HepG2 (cell line): Measurements from ENCODE around the gene BAZ2A. TPM values are rescaled to one million over a fixed set of nuclear protein-coding genes. Genes with fewer than 3 reads are reported as not detected.

ENCODE experiments used
- ASH2L ChIP-seq: fragments of 300-600, 200-600 bp; sonication (generic); IDR thresholded peaks from 2 replicates; pipeline ENCODE4 v1.7.0; 2017; ENCODE audit warnings: low read depth, mild to moderate bottlenecking, moderate library complexity, mixed read lengths, low read length; ENCODE audit not compliant: insufficient read length
- ATF7-NPFF ChIP-seq: sonication (generic); formaldehyde crosslinking; IDR thresholded peaks from 2 replicates; pipeline ENCODE4 v1.8.1; 2023; ENCODE audit warnings: mild to moderate bottlenecking, low read depth, missing genetic modification reagents, moderate library complexity
- EZH2 ChIP-seq: conservative IDR thresholded peaks from 2 replicates; pipeline ENCODE4 v1.6.1; 2012; ENCODE audit warnings: mild to moderate bottlenecking, low read depth, low read length, moderate library complexity
- HMG20B ChIP-seq: conservative IDR thresholded peaks from 2 replicates; pipeline ENCODE4 v1.6.1; 2016; ENCODE audit warnings: missing genetic modification reagents, missing compliant biosample characterization
- HOXA5 ChIP-seq: sonication (generic); formaldehyde crosslinking; IDR thresholded peaks from 2 replicates; pipeline ENCODE4 v1.4.0; 2020; ENCODE audit warnings: missing genetic modification reagents
- IKZF4 ChIP-seq: sonication (generic); formaldehyde crosslinking; IDR thresholded peaks from 2 replicates; pipeline ENCODE4 v1.5.1; 2020; ENCODE audit warnings: borderline replicate concordance, mild to moderate bottlenecking, low read depth, missing genetic modification reagents; ENCODE audit errors: not compliant biosample characterization
- KDM3A ChIP-seq: IDR thresholded peaks from 2 replicates; pipeline ENCODE4 v1.6.1; 2018; ENCODE audit warnings: low read depth, missing compliant biosample characterization
- KMT2A ChIP-seq: sonication (generic); formaldehyde crosslinking; IDR thresholded peaks from 2 replicates; pipeline ENCODE4 v1.4.0; 2020; ENCODE audit warnings: missing genetic modification reagents
- NFIC ChIP-seq: IDR thresholded peaks from 2 replicates; pipeline ENCODE4 v1.6.1; 2012; ENCODE audit warnings: mild to moderate bottlenecking, low read length, inconsistent platforms
- NONO ChIP-seq, 2 experiments: fragments of 450-650 bp in 1 of 2; sonication (generic) in 1 of 2; formaldehyde crosslinking in 1 of 2; IDR thresholded peaks in 1 of 2; conservative IDR thresholded peaks in 1 of 2; 2 replicates each; pipeline versions ENCODE4 v1.6.1 to v1.8.0; 2017 to 2022; ENCODE audit warnings: mild to moderate bottlenecking in 1 of 2, missing genetic modification reagents in 1 of 2, moderate library complexity in 1 of 2
- NR2F2 ChIP-seq: IDR thresholded peaks from 2 replicates; pipeline ENCODE4 v1.6.1; 2012; ENCODE audit warnings: low read depth, inconsistent platforms, borderline replicate concordance
- SAFB2 ChIP-seq: sonication (generic); formaldehyde crosslinking; IDR thresholded peaks from 2 replicates; pipeline ENCODE4 v1.5.1; 2020; ENCODE audit warnings: missing genetic modification reagents, low read depth, mild to moderate bottlenecking, borderline replicate concordance
- ZFP36 ChIP-seq: fragments of 150-350 bp; IDR thresholded peaks from 2 replicates; pipeline ENCODE4 v1.6.1; 2018; ENCODE audit warnings: borderline replicate concordance, low read length, low read depth; ENCODE audit not compliant: partially characterized antibody
- ZMAT3 ChIP-seq: sonication (generic); formaldehyde crosslinking; conservative IDR thresholded peaks from 2 replicates; pipeline ENCODE4 v1.7.0; 2021; ENCODE audit warnings: missing genetic modification reagents
- ZNF326 ChIP-seq: sonication (generic); formaldehyde crosslinking; IDR thresholded peaks from 2 replicates; pipeline ENCODE4 v1.4.0; 2020; ENCODE audit warnings: missing genetic modification reagents, borderline replicate concordance
- ZNF772 ChIP-seq: sonication (generic); formaldehyde crosslinking; IDR thresholded peaks from 2 replicates; pipeline ENCODE4 v1.5.0; 2020; ENCODE audit warnings: mild to moderate bottlenecking, missing genetic modification reagents
- polyA plus RNA-seq, 8 experiments: library from polyadenylated mRNA; depleted of rRNA in 3 of 8; stranded (reverse) in 7 of 8; unstranded in 1 of 8; fragments of >200 nt; fragmentation: Illumina TruSeq in 4 of 8; extraction: Trizol in 4 of 8; gene quantifications; 2 replicates each; pipeline versions ENCODE4 v1.2.1 to v1.2.3, GENCODE V29; 2011 to 2016; ENCODE audit warnings: low read depth in 4 of 8, missing spikeins in 1 of 8, mixed read lengths in 1 of 8; ENCODE audit not compliant: insufficient read depth in 1 of 8
- total RNA-seq, 5 experiments: library from RNA; depleted of rRNA; stranded (reverse); fragments of >200 nt; fragmentation: Illumina TruSeq; extraction: Trizol; gene quantifications; 2 replicates each; pipeline ENCODE4 v1.2.3, GENCODE V29; 2016; ENCODE audit warnings: low read depth in 1 of 5
- TF ChIP-seq, protein P1 (sequence below): sonication (generic); formaldehyde crosslinking; IDR thresholded peaks from 2 replicates; pipeline ENCODE4 v1.4.0; 2020; ENCODE audit warnings: missing genetic modification reagents, borderline replicate concordance
- TF ChIP-seq, protein P2 (sequence below): sonication (generic); formaldehyde crosslinking; IDR thresholded peaks from 2 replicates; pipeline ENCODE4 v1.4.0; 2020; ENCODE audit warnings: missing genetic modification reagents, borderline replicate concordance
- TF ChIP-seq, protein P3 (sequence below): sonication (generic); formaldehyde crosslinking; IDR thresholded peaks from 2 replicates; pipeline ENCODE4 v1.4.0; 2020; ENCODE audit warnings: missing genetic modification reagents, mild to moderate bottlenecking, borderline replicate concordance
- TF ChIP-seq, protein P4 (sequence below): fragments of 450-650 bp; IDR thresholded peaks from 2 replicates; pipeline ENCODE4 v1.6.1; 2016

Gene BAZ2A
- total and polyA plus RNA-seq, 2 of the 13 experiments (the other 11 are each of a cell fraction or from before 2014, with no cell fraction given): 21.8 to 73.5 TPM

DNA sequence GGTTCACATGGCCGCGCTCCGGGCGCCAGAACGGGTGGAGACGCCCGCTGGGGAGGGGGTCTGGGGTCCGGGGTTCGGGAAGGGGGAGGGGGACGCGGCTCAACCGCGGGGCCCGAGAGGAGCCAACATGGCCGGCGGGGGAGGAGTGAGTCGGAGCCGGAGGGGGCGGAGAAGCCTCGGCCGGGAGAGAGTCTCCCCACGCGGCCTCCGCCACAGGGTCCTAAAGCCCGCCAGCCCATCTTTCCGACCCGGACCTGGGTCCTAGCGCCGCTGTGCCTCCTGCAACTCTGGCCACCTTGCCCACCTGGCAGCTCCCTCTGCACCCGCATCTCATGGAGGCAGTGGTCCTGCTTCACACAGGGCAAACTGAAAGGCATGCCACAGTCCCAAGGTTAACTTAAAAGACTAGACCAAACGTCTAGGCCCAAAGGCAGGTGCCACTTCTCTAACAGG, at the start of gene BAZ2A (continued):
- TF ChIP-seq, protein P1, sequence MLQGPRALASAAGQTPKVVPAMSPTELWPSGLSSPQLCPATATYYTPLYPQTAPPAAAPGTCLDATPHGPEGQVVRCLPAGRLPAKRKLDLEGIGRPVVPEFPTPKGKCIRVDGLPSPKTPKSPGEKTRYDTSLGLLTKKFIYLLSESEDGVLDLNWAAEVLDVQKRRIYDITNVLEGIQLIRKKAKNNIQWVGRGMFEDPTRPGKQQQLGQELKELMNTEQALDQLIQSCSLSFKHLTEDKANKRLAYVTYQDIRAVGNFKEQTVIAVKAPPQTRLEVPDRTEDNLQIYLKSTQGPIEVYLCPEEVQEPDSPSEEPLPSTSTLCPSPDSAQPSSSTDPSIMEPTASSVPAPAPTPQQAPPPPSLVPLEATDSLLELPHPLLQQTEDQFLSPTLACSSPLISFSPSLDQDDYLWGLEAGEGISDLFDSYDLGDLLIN (CRISPR knock-in tag): no peak
- TF ChIP-seq, protein P2, sequence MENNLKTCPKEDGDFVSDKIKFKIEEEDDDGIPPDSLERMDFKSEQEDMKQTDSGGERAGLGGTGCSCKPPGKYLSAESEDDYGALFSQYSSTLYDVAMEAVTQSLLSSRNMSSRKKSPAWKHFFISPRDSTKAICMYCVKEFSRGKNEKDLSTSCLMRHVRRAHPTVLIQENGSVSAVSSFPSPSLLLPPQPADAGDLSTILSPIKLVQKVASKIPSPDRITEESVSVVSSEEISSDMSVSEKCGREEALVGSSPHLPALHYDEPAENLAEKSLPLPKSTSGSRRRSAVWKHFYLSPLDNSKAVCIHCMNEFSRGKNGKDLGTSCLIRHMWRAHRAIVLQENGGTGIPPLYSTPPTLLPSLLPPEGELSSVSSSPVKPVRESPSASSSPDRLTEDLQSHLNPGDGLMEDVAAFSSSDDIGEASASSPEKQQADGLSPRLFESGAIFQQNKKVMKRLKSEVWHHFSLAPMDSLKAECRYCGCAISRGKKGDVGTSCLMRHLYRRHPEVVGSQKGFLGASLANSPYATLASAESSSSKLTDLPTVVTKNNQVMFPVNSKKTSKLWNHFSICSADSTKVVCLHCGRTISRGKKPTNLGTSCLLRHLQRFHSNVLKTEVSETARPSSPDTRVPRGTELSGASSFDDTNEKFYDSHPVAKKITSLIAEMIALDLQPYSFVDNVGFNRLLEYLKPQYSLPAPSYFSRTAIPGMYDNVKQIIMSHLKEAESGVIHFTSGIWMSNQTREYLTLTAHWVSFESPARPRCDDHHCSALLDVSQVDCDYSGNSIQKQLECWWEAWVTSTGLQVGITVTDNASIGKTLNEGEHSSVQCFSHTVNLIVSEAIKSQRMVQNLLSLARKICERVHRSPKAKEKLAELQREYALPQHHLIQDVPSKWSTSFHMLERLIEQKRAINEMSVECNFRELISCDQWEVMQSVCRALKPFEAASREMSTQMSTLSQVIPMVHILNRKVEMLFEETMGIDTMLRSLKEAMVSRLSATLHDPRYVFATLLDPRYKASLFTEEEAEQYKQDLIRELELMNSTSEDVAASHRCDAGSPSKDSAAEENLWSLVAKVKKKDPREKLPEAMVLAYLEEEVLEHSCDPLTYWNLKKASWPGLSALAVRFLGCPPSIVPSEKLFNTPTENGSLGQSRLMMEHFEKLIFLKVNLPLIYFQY (CRISPR knock-in tag): peak; percentile 76; the same call in 1 of the 2 replicates
- TF ChIP-seq, protein P3, sequence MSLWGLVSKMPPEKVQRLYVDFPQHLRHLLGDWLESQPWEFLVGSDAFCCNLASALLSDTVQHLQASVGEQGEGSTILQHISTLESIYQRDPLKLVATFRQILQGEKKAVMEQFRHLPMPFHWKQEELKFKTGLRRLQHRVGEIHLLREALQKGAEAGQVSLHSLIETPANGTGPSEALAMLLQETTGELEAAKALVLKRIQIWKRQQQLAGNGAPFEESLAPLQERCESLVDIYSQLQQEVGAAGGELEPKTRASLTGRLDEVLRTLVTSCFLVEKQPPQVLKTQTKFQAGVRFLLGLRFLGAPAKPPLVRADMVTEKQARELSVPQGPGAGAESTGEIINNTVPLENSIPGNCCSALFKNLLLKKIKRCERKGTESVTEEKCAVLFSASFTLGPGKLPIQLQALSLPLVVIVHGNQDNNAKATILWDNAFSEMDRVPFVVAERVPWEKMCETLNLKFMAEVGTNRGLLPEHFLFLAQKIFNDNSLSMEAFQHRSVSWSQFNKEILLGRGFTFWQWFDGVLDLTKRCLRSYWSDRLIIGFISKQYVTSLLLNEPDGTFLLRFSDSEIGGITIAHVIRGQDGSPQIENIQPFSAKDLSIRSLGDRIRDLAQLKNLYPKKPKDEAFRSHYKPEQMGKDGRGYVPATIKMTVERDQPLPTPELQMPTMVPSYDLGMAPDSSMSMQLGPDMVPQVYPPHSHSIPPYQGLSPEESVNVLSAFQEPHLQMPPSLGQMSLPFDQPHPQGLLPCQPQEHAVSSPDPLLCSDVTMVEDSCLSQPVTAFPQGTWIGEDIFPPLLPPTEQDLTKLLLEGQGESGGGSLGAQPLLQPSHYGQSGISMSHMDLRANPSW (CRISPR knock-in tag): no peak
- 0 out of 2 replicates have a peak, but pooled peaks have one; percentile 47 for TF ChIP-seq HOXA5 (CRISPR knock-in tag)
- no peak for TF ChIP-seq EZH2
- TF ChIP-seq NONO (IDR thresholded peaks at IDR 0.05): no peak
- TF ChIP-seq NONO (CRISPR knock-in tag; conservative IDR thresholded peaks at IDR 0.05): peak; percentile 87
- TF ChIP-seq HMG20B: 0 out of 2 replicates have a peak, but pooled peaks have one; percentile 46
- peak; percentile 42; the same call in 1 of the 2 replicates for TF ChIP-seq SAFB2 (CRISPR knock-in tag)
- TF ChIP-seq ZFP36: no peak
- 0 out of 2 replicates have a peak, but pooled peaks have one; percentile 23 for TF ChIP-seq ZNF772
- TF ChIP-seq ZMAT3: 0 out of 2 replicates have a peak, but pooled peaks have one; percentile 72
- TF ChIP-seq ATF7-NPFF (CRISPR knock-in tag): peak; percentile 71; the same call in 1 of the 2 replicates
- TF ChIP-seq ASH2L: peak; percentile 58
- TF ChIP-seq KMT2A (CRISPR knock-in tag): peak; percentile 91
- no peak for TF ChIP-seq IKZF4
- TF ChIP-seq KDM3A: peak; percentile 84; the same call in 1 of the 2 replicates
- TF ChIP-seq, protein P4, sequence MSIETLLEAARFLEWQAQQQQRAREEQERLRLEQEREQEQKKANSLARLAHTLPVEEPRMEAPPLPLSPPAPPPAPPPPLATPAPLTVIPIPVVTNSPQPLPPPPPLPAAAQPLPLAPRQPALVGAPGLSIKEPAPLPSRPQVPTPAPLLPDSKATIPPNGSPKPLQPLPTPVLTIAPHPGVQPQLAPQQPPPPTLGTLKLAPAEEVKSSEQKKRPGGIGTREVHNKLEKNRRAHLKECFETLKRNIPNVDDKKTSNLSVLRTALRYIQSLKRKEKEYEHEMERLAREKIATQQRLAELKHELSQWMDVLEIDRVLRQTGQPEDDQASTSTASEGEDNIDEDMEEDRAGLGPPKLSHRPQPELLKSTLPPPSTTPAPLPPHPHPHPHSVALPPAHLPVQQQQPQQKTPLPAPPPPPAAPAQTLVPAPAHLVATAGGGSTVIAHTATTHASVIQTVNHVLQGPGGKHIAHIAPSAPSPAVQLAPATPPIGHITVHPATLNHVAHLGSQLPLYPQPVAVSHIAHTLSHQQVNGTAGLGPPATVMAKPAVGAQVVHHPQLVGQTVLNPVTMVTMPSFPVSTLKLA: 0 out of 2 replicates have a peak, but pooled peaks have one; percentile 17
- no peak for TF ChIP-seq NFIC
- no peak for TF ChIP-seq NR2F2
- TF ChIP-seq ZNF326: no peak
